T-helper 2 cell (primary cell): Measurements from ENCODE around the gene EPS8L1.
"Not testable (repeated sequence)": the region's sequence is repeated elsewhere in the genome, so short reads cannot be mapped to it uniquely, and the experiment has no call there.

Experiments
- DNase-seq, 5 experiments: peaks; one replicate each; pipeline versions ENCODE4 v3.0.0 to v3.0.0-alpha.2; 2012 to 2022

Gene EPS8L1

DNA sequence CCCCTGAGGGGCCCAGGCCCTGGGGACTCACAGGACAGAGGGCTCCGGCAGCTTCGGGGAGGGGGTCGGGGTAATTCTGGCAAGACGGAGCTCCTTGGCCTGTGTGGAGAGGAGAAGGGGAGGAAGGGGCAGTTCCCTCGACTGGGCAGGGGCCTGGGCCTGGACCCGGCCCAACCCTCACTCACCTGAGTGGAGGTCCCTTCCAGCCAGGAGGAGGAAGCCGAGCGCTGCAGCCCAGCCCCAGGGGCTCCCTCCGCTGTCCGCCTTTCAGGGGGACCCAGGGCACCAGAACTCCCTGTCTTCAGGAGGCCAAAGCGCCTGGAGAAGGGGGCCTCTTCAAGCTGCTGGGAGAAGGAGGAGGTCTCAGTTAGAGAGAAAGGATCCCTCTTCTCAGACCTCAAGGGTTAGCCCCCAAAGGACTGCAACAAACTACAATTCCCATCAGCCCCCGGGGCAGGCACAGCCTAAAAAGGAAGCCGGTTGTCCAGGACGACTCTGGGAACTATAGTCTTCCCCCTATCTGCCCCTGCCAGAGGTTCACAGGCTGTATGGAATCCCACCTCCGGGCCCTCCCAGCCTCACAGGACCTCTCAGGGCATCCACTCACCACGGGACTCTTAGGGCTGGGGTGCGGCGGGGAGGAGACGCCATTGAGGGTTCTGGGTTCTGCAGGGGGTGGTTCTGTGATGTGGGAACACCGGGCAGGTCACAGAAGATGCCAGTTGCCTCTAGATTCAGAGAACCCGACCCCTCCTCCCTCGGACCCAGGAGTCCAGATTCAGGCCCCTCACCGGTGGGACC lies 19.8 kb downstream of the EPS8L1 start:
- DNase-seq: no peak

GRCh38 chr19:55096061-55096701 lies 20.5 kb downstream of the EPS8L1 start:
- no peak for DNase-seq

DNA sequence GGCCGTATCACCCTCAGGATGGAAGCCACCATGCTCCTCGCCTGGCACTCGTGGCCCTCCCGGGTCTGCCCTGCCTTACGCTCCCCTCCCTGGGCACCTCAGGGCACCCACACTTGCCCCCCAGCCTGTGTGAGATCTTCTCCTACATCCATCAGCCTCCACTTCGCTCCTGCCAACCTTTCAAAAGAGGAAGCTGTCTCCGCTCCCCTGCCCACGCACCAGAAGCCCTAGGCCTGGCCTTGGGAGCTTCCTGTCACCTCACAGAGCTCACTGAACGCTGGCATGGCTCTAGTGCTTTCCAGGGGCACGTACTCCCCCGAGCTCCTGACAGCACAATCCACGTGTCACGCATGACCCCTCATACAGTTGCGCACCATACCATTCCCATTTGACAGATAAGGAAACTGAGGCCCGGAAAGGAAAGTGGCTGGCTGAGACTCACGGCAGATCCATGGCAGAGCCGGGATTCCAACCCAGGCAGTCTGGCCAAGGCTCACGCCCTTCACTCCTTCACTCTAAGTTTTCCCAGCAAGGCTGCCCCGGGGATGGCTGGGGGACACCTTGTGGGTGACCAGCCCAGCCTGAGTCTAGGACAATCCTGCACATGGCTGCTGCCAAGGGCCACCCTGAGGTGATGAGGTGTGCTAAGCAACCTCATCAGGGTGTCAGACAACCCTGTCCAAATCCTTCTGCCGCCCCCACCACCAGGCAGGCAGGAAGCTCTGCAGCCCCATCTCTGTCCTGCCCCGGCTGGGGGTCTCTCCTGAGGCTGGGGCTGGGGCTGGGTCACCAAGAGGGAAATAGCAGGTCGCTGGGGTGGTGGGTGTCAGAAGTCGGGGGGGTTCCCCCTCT lies 22.4 kb downstream of the EPS8L1 start:
- DNase-seq: no peak

DNA sequence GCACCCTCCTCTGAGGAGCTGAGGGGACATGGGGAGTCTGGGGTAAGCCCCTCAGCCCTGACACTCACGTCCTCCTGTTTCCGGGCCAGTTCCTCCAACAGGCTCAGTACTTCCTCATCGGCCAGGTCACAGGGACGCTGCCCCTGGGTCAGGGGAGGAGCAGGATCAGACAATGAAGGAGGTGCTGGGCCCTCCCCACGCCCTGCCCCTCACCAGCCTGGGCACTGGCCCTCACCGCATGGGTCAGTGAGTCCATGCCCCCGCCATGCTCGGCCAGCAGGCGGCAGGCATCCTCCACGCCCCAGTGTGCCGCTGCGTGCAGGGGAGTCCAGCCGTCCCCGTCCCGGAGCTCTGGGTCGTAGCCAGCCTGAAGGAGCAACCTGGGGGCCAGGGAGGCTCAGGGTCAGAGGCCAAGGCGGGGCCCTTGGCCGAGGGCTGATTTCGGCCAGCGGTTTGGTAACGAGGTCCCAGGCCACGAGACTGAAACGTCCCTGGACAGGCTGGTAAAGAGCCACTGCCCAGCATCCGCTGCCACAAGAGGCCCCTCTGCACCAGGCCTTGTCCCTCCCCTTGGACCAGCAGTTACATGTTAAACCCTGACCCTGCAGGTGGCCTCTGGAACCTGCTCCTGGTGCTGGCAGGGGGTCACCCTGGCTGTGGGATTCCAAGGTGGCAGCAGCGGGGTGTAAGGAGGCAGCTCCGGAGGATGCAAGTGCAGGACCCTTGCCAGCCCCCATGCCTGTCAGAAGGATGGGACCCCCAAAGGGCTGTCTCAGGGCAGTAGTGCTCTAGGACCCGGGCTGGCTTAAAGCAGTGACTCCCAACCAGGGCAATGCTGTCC lies 23.3 kb downstream of the EPS8L1 start:
- DNase-seq: no peak

GRCh38 chr19:55099557-55100506 lies 24.2 kb downstream of the EPS8L1 start:
- DNase-seq: no peak

- DNase-seq: no peak
Observed at GRCh38 chr19:55101261-55101660, 25.6 kb downstream of the EPS8L1 start.

- no peak for DNase-seq
Observed at GRCh38 chr19:55103190-55103589, 27.5 kb downstream of the EPS8L1 start.

DNA sequence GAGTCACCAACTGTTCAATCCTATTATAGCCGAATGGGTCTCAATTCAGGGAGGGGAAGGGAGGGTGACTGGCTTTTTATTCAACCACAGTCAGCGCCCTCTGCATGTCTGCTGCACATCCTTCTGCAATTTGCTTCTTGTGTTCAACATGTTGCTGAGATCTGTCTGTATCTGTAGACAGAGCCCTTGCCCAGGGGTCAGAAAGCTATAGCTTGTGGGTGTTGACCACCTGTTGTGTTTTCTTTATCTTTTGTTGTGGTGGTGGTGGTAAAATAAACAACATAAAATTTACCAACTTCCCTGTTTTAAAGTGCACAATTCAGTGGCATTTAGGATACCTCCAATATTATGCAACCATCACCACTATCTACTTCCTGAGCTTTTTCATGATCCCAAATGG lies 29.6 kb downstream of the EPS8L1 start:
- DNase-seq: no peak

DNA sequence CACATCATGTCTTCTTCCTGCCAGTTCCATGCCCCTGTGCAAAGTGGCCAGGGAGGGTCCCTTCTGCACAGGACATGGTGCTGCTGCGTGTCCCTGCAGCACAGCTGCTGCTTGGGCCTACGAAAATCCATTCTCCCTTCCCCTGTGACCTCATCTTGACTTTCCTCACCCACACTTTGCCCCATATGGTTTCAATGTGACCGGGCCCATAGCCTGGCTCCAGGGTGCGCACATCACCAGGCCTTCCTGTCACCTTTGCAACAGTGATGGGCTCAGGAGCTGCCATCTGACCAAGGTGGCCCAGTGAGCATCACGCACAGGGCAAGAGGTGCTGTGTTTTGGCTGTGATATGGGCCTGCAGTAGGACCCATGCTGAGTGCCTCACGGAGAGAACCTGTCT lies 30.9 kb downstream of the EPS8L1 start:
- no peak for DNase-seq

GRCh38 chr19:55107252-55107651 lies 31.6 kb downstream of the EPS8L1 start:
- not testable (repeated sequence) for DNase-seq

DNA sequence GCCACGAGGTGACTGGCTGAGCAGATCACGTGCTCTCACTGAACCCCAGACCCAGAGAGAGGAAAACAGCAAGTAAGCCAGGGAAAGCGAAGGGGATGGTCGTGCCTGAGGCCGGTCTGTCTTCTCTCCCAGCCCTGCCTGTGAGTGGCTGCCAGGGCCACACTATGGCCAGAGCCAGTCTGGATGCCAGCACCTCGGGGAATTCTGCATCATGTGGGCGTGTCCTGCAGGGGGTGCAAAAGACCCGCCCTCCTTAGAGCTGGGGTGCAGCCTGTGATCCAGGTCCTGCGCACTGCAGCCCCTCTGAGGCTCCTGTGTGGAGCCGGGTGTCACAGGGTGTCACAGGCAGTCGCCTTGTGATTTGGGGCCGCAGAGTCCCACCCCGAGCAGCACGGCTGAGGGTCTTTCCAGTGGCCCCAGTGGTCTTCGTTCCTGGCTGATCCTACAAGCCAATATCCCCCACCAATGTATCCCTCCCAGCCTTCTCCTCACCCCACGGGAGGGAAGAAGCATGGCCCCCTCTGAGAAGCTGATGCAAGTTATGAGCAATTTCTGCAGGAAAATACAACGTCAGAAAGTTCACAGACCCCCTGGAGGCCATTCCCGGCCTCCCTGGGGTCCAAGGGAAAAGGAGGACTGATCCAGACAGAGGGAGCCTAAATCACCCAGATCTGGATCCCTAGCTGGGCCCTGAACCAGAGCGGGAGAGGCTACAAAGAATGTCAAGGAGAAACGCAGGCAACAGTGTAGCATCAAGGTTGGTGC lies 34.0 kb downstream of the EPS8L1 start:
- no peak for DNase-seq

- DNase-seq: no peak
Observed at GRCh38 chr19:55111238-55111831, 35.7 kb downstream of the EPS8L1 start.

DNA sequence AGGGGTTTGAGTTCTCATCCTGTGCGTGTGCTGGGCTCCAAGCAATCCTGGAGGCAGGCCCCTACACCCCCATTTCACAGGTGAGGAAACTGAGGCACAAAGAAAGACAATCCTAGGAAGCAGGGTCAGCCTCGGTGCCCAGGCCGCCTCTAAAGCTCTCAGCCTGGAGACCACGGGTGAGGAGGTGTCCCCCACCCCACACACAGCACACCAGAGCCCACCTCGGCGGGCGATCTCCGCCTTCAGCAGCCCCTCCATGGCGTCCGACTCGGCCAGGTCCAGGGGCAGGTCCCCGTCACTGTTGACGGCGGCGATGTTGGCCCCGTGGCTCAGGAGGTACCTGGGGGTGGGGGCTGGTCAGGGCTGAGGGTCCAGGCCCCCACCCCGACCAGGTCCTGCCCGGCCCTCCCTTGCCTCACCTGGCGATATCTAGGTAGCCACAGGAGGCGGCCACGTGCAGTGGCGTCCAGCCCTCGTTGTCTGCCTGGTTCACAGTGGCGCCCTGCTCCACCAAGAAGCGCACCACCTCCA lies 36.6 kb downstream of the EPS8L1 start:
- no peak for DNase-seq

DNA sequence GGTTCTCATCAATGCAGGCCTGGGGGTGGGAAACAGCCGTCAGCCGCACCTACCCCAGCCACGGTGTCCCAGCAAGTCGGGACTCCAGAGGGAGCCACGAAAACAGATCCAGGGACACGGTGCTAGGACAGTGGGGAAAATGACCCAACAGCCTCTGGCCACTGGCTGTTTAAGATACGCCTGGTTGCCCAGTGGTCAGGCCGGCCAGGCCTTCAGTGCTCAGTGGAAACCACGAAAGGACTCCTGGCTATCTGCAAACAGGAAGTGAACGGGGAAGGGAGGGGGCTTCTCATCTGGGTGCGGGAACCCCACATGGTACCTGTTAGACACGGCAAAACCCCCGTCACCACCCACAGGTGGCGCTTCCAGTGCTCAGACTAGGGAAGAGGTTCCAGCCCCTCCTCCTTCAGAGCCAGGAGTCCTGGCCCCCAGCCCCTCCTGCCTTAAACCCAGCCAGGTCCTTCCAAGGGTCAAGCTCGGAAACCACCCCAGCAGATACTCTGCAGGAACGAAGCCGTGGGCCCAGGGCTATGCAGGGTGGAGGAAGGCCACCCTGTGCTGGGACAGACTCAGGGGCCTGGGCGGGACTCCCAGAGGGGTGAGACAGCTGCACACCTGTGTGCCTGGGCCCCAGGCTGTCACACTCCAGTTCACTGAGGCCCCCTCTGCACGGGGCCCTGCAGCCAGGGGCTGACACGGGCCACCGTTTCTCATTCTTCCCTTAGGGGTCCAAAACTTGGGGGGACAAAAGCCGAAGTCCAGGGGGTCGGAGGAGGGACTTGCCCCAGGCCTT lies 37.3 kb downstream of the EPS8L1 start:
- no peak for DNase-seq

DNA sequence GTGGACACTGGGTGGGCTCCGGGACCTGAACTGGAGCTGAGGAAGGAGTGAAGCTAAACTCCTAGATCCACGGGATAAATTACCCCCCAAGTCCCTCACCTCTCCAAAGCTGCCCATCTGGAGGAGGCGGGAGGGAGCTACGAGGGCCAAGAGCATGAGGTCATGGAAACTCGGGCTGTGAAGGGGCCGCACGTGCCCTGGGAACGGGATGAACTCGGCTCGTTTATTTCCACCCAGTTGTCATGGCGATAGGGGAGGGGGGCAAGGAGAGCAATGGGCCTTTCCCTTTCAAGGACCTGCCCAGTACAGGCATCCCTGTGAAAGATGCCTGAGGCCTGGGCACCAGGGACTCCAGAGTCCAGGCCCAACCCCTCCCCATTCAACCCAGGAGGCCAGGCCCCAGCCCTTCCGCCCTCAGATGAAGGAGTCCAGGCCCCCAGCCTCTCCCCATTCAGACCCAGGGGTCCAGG lies 37.9 kb downstream of the EPS8L1 start:
- DNase-seq: no peak

DNA sequence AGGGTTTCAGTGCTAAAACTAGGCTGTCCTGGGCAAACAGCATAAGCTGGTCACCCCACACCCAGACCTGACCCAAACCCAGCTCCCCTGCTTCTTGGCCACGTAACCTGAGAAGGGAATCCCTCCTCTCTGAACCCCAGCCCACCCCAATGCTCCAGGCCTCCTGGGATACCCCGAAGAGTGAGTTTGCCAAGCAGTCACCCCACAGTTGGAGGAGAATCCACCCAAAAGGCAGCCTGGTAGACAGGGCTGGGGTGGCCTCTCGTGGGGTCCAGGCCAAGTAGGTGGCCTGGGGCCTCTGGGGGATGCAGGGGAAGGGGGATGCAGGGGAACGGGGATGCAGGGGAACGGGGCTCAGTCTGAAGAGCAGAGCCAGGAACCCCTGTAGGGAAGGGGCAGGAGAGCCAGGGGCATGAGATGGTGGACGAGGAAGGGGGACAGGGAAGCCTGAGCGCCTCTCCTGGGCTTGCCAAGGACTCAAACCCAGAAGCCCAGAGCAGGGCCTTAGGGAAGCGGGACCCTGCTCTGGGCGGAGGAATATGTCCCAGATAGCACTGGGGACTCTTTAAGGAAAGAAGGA lies 39.0 kb downstream of the EPS8L1 start:
- DNase-seq: no peak

GRCh38 chr19:55115446-55116065 lies 39.9 kb downstream of the EPS8L1 start:
- DNase-seq: peak in 1 of 5 experiments; percentile 9
